Effector CD4-positive, alpha-beta T cell (primary cell): ENCODE results near the gene ZNF322.

ENCODE experiments used
- DNase-seq: peaks from one replicate; pipeline ENCODE4 v3.0.0-alpha.2; 2020

Gene ZNF322

DNA sequence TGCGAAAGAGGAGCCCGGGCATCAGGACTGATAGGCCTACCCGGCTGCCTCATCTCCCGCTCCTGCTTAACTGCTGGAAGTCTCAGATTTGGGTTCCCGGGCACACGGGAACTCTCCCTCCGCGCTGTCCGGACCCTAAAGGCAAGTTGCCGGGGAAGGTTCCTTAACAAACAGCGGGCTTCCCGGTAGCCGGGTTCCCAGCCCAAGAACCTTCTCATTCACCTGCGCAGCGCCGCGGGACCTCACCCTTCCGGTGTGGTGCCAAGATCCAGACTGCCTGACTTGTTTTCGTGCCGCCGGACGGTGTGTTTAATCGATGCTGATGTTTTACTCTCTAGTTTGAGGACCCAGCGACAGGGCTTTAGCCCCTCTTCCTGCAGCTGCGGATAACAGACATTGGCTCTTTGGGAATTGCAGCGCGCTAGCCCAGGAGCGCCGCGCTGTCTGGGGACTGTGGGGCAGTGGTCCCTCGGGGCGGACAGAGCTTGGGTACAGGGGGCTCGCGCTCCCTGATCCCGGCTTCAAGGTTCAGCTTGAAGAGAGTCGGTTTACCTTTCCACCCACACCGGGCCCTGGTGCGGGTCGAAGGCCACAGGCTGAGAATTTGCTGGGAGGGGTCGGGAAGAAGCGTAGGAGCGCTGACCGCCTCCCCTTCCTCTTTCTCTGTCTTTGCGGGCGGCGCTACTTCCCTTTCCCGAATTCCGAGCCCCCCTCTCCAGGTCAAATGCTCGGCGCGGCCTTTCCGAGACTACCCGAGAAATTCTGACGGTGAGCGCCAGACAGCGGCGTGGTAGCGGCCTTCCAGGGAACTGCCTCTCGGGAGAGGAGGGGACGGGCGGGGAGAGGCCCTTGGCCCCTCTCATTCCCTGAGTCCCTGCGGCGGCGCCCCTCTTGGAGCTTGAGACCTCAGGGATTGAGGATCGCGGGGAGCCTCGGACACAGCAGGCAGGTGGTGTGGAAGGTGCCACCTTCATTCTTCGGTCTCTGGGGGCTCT lies 45.6 kb downstream of the ZNF322 start:
- DNase-seq, result no peak

DNA sequence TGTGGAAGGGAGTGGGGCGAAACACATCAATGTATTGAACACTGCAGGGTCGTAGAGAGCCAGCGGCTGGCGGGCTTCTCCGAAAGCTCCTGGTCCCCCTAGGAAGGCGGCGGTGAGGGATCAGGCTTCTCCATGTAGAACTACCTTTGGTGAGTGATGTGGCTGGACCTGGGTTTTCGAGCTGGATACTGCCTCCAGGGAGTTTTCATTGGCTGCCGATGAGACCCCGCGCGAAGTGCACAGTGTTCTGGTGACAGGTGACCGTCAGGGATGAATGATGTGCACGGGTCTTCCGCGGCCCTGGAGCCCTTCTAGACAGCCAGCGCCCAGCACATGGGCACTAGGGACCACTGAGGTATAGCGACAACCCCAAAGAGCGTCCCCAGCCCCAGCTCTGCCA lies 46.3 kb downstream of the ZNF322 start:
- no peak for DNase-seq

DNA sequence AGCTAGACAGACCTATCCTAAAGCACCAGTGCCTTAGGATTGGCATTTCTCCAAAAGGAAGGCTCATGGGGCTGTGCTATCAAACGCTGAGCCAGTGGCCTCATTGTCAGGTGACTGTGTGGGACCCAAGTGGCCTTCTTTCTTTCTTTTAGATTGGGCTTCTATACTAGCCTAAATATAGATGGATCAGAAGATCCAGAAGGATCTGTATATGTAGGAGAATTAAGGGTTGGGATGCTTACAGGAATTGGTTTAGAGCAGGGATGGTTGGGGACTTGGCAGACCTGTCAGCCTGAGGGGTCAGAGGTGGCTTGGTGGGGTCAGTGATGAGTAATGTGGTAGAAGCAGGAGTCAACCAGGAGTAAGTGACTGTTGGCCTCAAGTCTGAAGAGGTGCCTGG lies 47.9 kb downstream of the ZNF322 start:
- DNase-seq, result no peak

- no peak for DNase-seq
Observed at GRCh38 chr6:26609463-26609862, 50.1 kb downstream of the ZNF322 start.

GRCh38 chr6:26607434-26608230 lies 51.9 kb downstream of the ZNF322 start:
- DNase-seq, result peak; percentile 44

DNA sequence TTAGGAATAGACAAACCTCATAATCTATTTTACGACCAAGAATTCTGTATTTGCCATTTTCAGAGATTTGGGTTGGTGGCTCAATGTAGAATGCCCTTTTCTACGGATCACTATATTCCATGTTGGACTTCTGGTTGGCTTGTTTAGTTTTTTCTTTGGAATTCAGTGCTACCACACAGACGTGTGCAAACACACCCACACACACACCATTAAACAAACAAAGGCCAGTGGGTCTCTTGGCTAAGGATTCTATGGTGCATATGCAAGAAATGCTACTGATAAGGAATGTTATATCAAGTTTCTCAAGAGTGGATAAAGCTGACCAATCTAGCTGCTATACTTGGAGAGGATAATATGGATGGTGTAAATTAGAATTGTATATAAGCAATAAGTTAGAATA lies 54.7 kb downstream of the ZNF322 start:
- DNase-seq, result no peak

GRCh38 chr6:26604026-26604425 lies 55.5 kb downstream of the ZNF322 start:
- no peak for DNase-seq

GRCh38 chr6:26602262-26602661 lies 57.3 kb downstream of the ZNF322 start:
- no peak for DNase-seq

GRCh38 chr6:26600759-26601158 lies 58.8 kb downstream of the ZNF322 start:
- no peak for DNase-seq

- DNase-seq, result no peak
Observed at GRCh38 chr6:26599591-26599990, 60.0 kb downstream of the ZNF322 start.

GRCh38 chr6:26599134-26599533 lies 60.4 kb downstream of the ZNF322 start:
- no peak for DNase-seq

DNA sequence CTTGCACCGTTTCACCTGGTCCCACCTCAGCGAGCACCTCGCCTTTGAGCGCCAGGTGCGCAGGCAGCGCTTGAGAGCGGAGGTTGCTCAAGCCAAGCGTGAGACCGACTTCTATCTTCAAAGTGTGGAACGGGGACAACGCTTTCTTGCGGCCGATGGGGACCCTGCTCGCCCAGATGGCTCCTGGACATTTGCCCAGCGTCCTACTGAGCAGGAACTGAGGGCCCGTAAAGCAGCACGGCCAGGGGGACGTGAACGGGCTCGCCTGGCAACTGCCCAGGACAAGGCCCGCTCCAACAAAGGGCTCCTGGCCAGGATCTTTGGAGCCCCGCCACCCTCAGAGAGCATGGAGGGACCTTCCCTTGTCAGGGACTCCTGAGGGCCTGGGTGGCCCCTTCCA lies 61.3 kb downstream of the ZNF322 start:
- no peak for DNase-seq

GRCh38 chr6:26597821-26598220 lies 61.7 kb downstream of the ZNF322 start:
- no peak for DNase-seq

- DNase-seq, result no peak
Observed at GRCh38 chr6:26597389-26597766, 62.2 kb downstream of the ZNF322 start.

- DNase-seq, result peak; percentile 97
Observed at GRCh38 chr6:26596579-26597388, 62.8 kb downstream of the ZNF322 start, which contains the start of gene ABT1. TSS of gene ABT1 (plus strand) at chr6:26596953. CDS start at chr6:26596983, 30 bp downstream.

GRCh38 chr6:26595669-26596269 lies 63.8 kb downstream of the ZNF322 start:
- peak; percentile 80 for DNase-seq

DNA sequence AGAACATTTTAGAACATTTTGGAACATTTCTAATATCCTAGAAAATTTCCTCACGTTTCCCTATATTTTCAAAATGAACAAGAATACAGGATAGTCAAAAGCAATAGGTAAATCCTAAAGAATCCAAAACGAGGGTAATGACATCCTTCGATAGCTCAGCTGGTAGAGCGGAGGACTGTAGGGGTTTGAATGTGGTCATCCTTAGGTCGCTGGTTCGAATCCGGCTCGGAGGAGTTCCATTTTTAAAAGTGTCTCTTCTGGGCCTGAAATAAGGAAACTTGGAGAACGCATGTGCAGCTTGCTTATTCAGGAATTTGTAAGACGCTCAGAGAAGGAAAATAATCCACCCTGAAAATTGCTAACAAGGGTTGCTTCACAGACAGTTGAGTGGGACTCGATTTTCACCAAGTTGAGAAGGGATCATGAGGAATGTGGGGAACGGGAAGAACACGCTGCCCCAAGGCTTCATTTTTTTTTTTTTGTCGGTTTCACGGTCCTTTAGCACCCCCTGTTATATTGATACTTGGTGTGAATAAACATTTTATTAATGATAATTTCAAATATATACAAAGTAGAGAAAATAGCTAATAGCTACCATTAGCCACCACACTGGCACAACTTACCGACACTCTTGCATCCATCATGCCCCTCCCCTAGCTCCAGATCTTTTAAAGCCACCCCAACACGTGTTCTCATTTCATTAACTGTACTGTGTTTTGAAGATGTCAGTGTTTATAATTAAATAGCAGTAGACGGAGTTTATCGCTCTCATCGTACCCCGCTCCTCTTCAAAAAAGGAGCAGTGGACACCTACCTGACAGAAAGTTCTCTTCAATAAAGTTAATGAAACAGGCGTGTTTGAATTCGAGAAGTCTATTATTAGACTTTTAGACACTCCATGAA lies 64.6 kb downstream of the ZNF322 start:
- DNase-seq, result no peak

DNA sequence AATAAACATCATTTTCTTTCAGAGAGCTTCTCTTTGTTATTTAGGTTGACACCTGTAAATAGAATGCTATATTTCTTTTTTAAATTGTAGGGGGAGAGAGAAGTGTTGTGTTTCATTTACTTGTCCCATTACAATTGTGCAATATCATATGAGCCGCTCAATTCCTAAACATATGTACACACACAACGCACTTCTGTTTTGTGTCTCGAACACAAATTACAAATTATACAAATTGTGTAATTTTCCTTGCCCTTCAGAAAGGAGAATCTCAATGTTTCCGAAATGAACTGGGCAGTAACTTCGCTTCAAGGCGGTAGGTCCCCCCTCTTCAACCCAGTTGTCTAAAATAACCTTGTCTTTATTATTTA lies 65.4 kb downstream of the ZNF322 start:
- no peak for DNase-seq

- DNase-seq, result no peak
Observed at GRCh38 chr6:26593278-26594130, 66.0 kb downstream of the ZNF322 start.

GRCh38 chr6:26592649-26593048 lies 66.9 kb downstream of the ZNF322 start:
- no peak for DNase-seq
